Mesenchymal stem cell (in vitro differentiated cells and primary cell): ENCODE measurements around the gene ATF3.
"Not testable (repeated sequence)": the region's sequence is repeated elsewhere in the genome, so short reads cannot be mapped to it uniquely, and the experiment has no call there.

ENCODE experiments used
- DNase-seq: peaks from one replicate; pipeline ENCODE4 v3.0.0-alpha.2; 2013
- H2AFZ ChIP-seq: one replicate; pipeline ENCODE4 v1.6.1; 2013; ENCODE audit warnings: low read depth, mild to moderate bottlenecking, control low read depth, inconsistent platforms, low read length, moderate library complexity
- H2AK5ac ChIP-seq: 2 replicates; pipeline ENCODE4 v1.6.1; 2013; ENCODE audit warnings: low read length, moderate library complexity, mild to moderate bottlenecking, inconsistent platforms; ENCODE audit not compliant: severe bottlenecking
- H2BK120ac ChIP-seq: one replicate; pipeline ENCODE4 v1.6.1; 2013; ENCODE audit warnings: low read depth, mild to moderate bottlenecking, inconsistent platforms, low read length, moderate library complexity
- H2BK12ac ChIP-seq, 2 experiments: one replicate each; pipeline ENCODE4 v1.6.1; 2013; ENCODE audit warnings: inconsistent platforms in 2 of 2, low read length in 2 of 2, mild to moderate bottlenecking in 2 of 2, moderate library complexity in 2 of 2, control low read depth in 1 of 2
- H2BK15ac ChIP-seq: one replicate; pipeline ENCODE4 v1.6.1; 2013; ENCODE audit warnings: mild to moderate bottlenecking, low read depth, inconsistent platforms; ENCODE audit not compliant: poor library complexity, severe bottlenecking
- H2BK5ac ChIP-seq: 2 replicates; pipeline ENCODE4 v1.6.1; 2013; ENCODE audit warnings: low read depth, mild to moderate bottlenecking, low read length, control low read depth, inconsistent platforms; ENCODE audit not compliant: poor library complexity, severe bottlenecking
- H3K14ac ChIP-seq, 2 experiments: one replicate each; pipeline ENCODE4 v1.6.1; 2013; ENCODE audit warnings: inconsistent platforms in 2 of 2, low read length in 2 of 2, control low read depth in 1 of 2, mild to moderate bottlenecking in 1 of 2, moderate library complexity in 1 of 2
- H3K18ac ChIP-seq, 2 experiments: one replicate each; pipeline ENCODE4 v1.6.1; 2013; ENCODE audit warnings: inconsistent platforms in 2 of 2, low read length in 2 of 2, control low read depth in 1 of 2, low read depth in 1 of 2, mild to moderate bottlenecking in 1 of 2
- H3K23ac ChIP-seq, 2 experiments: one replicate each; pipeline ENCODE4 v1.6.1; 2013; ENCODE audit warnings: inconsistent platforms in 2 of 2, low read length in 2 of 2, mild to moderate bottlenecking in 2 of 2, moderate library complexity in 2 of 2, control low read depth in 1 of 2
- H3K27ac ChIP-seq: 2 replicates; pipeline ENCODE4 v1.5.1; 2013; ENCODE audit warnings: mild to moderate bottlenecking, moderate library complexity, low read length, control low read depth, inconsistent platforms; ENCODE audit not compliant: poor library complexity, severe bottlenecking
- H3K27me3 ChIP-seq, 2 experiments: 2 replicates each; pipeline versions ENCODE4 v1.6.1 to v1.7.0; 2013; ENCODE audit warnings: low read length in 2 of 2, mild to moderate bottlenecking in 2 of 2, moderate library complexity in 2 of 2, control low read depth in 1 of 2, inconsistent platforms in 1 of 2; ENCODE audit not compliant: control insufficient read depth in 1 of 2, insufficient read depth in 1 of 2
- H3K36me3 ChIP-seq, 2 experiments: 2 replicates each; pipeline versions ENCODE4 v1.6.1 to v1.7.0; 2013; ENCODE audit warnings: low read length in 2 of 2, control low read depth in 1 of 2, inconsistent platforms in 1 of 2, low read depth in 1 of 2, mild to moderate bottlenecking in 1 of 2; ENCODE audit not compliant: insufficient read depth in 2 of 2, control insufficient read depth in 1 of 2
- H3K4ac ChIP-seq, 2 experiments: one replicate each; pipeline ENCODE4 v1.6.1; 2013; ENCODE audit warnings: inconsistent platforms in 2 of 2, low read length in 2 of 2, mild to moderate bottlenecking in 2 of 2, moderate library complexity in 2 of 2, control low read depth in 1 of 2, low read depth in 1 of 2
- H3K4me1 ChIP-seq: 2 replicates; pipeline ENCODE4 v1.6.1; 2013; ENCODE audit warnings: low read depth, low read length, control low read depth; ENCODE audit not compliant: control insufficient read depth, insufficient read depth
- H3K4me2 ChIP-seq: 2 replicates; pipeline ENCODE4 v1.6.1; 2013; ENCODE audit warnings: low read length, mild to moderate bottlenecking, inconsistent platforms; ENCODE audit not compliant: poor library complexity, severe bottlenecking
- H3K4me3 ChIP-seq, 2 experiments: 2 replicates each; pipeline versions ENCODE4 v1.5.1 to v1.7.0; 2013; ENCODE audit warnings: low read length in 2 of 2, mild to moderate bottlenecking in 2 of 2, control low read depth in 1 of 2, low read depth in 1 of 2; ENCODE audit not compliant: insufficient read depth in 1 of 2
- H3K79me1 ChIP-seq: replicated peaks from 2 replicates; pipeline ENCODE4 v1.6.1; 2013; ENCODE audit warnings: mild to moderate bottlenecking, control low read depth, low read length, inconsistent platforms; ENCODE audit not compliant: poor library complexity, severe bottlenecking
- H3K9ac ChIP-seq: 2 replicates; pipeline ENCODE4 v1.7.0; 2013; ENCODE audit warnings: mild to moderate bottlenecking, low read length, moderate library complexity
- H3K9me3 ChIP-seq: 2 replicates; pipeline ENCODE4 v1.7.0; 2013; ENCODE audit warnings: mild to moderate bottlenecking, low read length; ENCODE audit not compliant: control insufficient read depth
- H4K8ac ChIP-seq: one replicate; pipeline ENCODE4 v1.6.1; 2013; ENCODE audit warnings: inconsistent platforms, mild to moderate bottlenecking, low read length, moderate library complexity
- H4K91ac ChIP-seq: one replicate; pipeline ENCODE4 v1.6.1; 2013; ENCODE audit warnings: mild to moderate bottlenecking, low read length, inconsistent platforms
- WGBS: methylation state at CpG from one replicate; pipeline ENCODE4 v1.1.7; 2013; ENCODE audit warnings: mixed read lengths; 5-methylcytosine and 5-hydroxymethylcytosine counted together

Gene ATF3

GRCh38 chr1:212635141-212635631, 26.6 kb downstream of the ATF3 start:
- Histone ChIP-seq H3K36me3 (no peaks in the 10 kb centered on the region), H3K79me1 (no peaks in the 10 kb centered on the region), H3K9ac (no peak overlapping the region), H3K9me3 (peaks cover 9% of the 10 kb centered on the region), H3K23ac (no peak overlapping the region), H2BK15ac (no peak overlapping the region), H2BK120ac (no peak overlapping the region), H3K27ac (peak overlapping the region; percentile 47), H3K14ac (no peak overlapping the region), H2BK12ac (peak overlapping the region in 1 of 2 experiments; percentile 69), H2BK5ac (no peak overlapping the region), H2AK5ac (no peak overlapping the region), H2AFZ (no peak overlapping the region), H3K4ac (no peak overlapping the region), H3K27me3 (peaks cover 0 to 3% of the 10 kb centered on the region in 2 experiments), H3K4me1 (peaks cover 11% of the 10 kb centered on the region), H4K8ac (peak overlapping the region; percentile 10), H3K18ac (no peak overlapping the region), H3K4me2 (no peak overlapping the region), H3K4me3 (no peak overlapping the region), H4K91ac (no peak overlapping the region)
- DNase-seq, result peak; percentile 95
- no CpG with 5 or more reads among the region's 1 CpG for WGBS

- Histone ChIP-seq H2BK5ac (no peak overlapping the region), H3K4me3 (peak overlapping the region in 1 of 2 experiments; percentile 67), H4K8ac (peak overlapping the region; percentile 42), H2AFZ (no peak overlapping the region), H3K79me1 (no peaks in the 10 kb centered on the region), H3K14ac (no peak overlapping the region), H3K23ac (no peak overlapping the region), H3K27me3 (peaks cover 0 to 9% of the 10 kb centered on the region in 2 experiments), H3K4ac (no peak overlapping the region), H3K18ac (peak overlapping the region; percentile 28 to 38), H3K9me3 (peaks cover 14% of the 10 kb centered on the region), H2BK15ac (no peak overlapping the region), H3K36me3 (no peaks in the 10 kb centered on the region), H3K4me2 (no peak overlapping the region), H3K4me1 (peaks cover 10% of the 10 kb centered on the region), H2BK120ac (no peak overlapping the region), H4K91ac (no peak overlapping the region), H3K27ac (no peak overlapping the region), H2BK12ac (peak overlapping the region in 1 of 2 experiments; percentile 37), H2AK5ac (no peak overlapping the region), H3K9ac (peak overlapping the region; percentile 82)
- WGBS, result 84% methylated on average over 5 of the region's 5 CpGs
- peak; percentile 49 for DNase-seq
These were observed 29.3 kb downstream of the ATF3 start for GRCh38 chr1:212637902-212638301.

- Histone ChIP-seq H3K4me3 (peak overlapping the region in 1 of 2 experiments; percentile 67), H3K23ac (no peak overlapping the region), H2BK120ac (no peak overlapping the region), H3K27me3 (peaks cover 0 to 9% of the 10 kb centered on the region in 2 experiments), H3K4me2 (no peak overlapping the region), H3K4me1 (peaks cover 10% of the 10 kb centered on the region), H4K91ac (no peak overlapping the region), H3K9me3 (peaks cover 14% of the 10 kb centered on the region), H2AK5ac (no peak overlapping the region), H2BK5ac (no peak overlapping the region), H2AFZ (no peak overlapping the region), H3K9ac (peak overlapping the region; percentile 82), H2BK12ac (no peak overlapping the region), H3K36me3 (no peaks in the 10 kb centered on the region), H3K4ac (no peak overlapping the region), H3K79me1 (no peaks in the 10 kb centered on the region), H3K27ac (no peak overlapping the region), H4K8ac (no peak overlapping the region), H3K14ac (no peak overlapping the region), H3K18ac (peak overlapping the region in 1 of 2 experiments; percentile 26), H2BK15ac (no peak overlapping the region)
- 49% methylated on average over 3 of the region's 4 CpGs for WGBS
- peak; percentile 67 for DNase-seq
These were observed 30.1 kb downstream of the ATF3 start for GRCh38 chr1:212638492-212639151.

GRCh38 chr1:212639524-212639923, 31.0 kb downstream of the ATF3 start:
- not testable (repeated sequence) for H2AFZ ChIP-seq, H3K79me1 ChIP-seq, H3K36me3 ChIP-seq, H3K14ac ChIP-seq, H3K27ac ChIP-seq, H3K23ac ChIP-seq, H3K4ac ChIP-seq, H3K27me3 ChIP-seq, H3K4me2 ChIP-seq, H3K4me1 ChIP-seq, H3K4me3 ChIP-seq, H2BK15ac ChIP-seq, H2BK5ac ChIP-seq, H4K91ac ChIP-seq, H4K8ac ChIP-seq, H2BK120ac ChIP-seq, DNase-seq, H2AK5ac ChIP-seq, H3K18ac ChIP-seq
- WGBS, result 64% methylated on average over 2 of the region's 2 CpGs
- Histone ChIP-seq H3K9ac (peak overlapping the region; percentile 82), H2BK12ac (peak overlapping the region in 1 of 2 experiments; percentile 62), H3K9me3 (peaks cover 10% of the 10 kb centered on the region)
